ENCODE measurements around the gene ZDHHC8. TPM values are rescaled to one million over a fixed set of nuclear protein-coding genes. Genes with fewer than 3 reads are reported as not detected.

Gene ZDHHC8
- total and polyA plus RNA-seq, 2 experiments from 2014 or later: 13.0 to 18.7 TPM

GRCh38 chr22:20172141-20172613, 40.6 kb downstream of the ZDHHC8 start:
- Histone ChIP-seq H3K27ac (no peak overlapping the region), H2AFZ (no peak overlapping the region), H3K79me2 (ENCODE audit: insufficient read depth) (no peaks in the 10 kb centered on the region), H4K20me1 (ENCODE audit: insufficient read depth) (no peaks in the 10 kb centered on the region), H3K4me1 (ENCODE audit: insufficient read depth) (no peaks in the 10 kb centered on the region), H3K36me3 (ENCODE audit: low read depth) (no peaks in the 10 kb centered on the region), H3K27me3 (replicated peaks; ENCODE audit: insufficient read depth) (peaks cover 8% of the 10 kb centered on the region), H3F3A (ENCODE audit: insufficient read depth) (no peaks in the 10 kb centered on the region), H3K4me3 (no peak overlapping the region), H3K9me3 (ENCODE audit: low read depth) (no peaks in the 10 kb centered on the region), H3K4me2 (ENCODE audit: unreplicated experiment) (no peak overlapping the region), H3K9me2 (ENCODE audit: insufficient read depth) (no peaks in the 10 kb centered on the region), H3K9ac (no peak overlapping the region)
- no peak for DNase-seq
- WGBS, 2 experiments (ENCODE audit: low coverage in 1 of 2, low lambda C conversion rate in 2 of 2, missing lambda C conversion rate in 2 of 2): 61 to 62% methylated on average over 10 of the region's 10 CpGs
- TF ChIP-seq EZH2 (IDR thresholded peaks at IDR 0.05; ENCODE audit: insufficient read depth, poor library complexity, severe bottlenecking) (no peak), EZH2phosphoT487 (IDR thresholded peaks at IDR 0.05; ENCODE audit: insufficient read depth, low read depth) (no peak)
- in situ Hi-C loops (cut with MboI): no loop called here

- H3K9ac ChIP-seq: no peak overlapping the region
- in situ Hi-C loops (cut with MboI): no loop called here
- no peaks in the 10 kb centered on the region for H3K9me3 ChIP-seq (ENCODE audit: low read depth)
- H3K79me2 ChIP-seq (ENCODE audit: insufficient read depth): no peaks in the 10 kb centered on the region
- TF ChIP-seq EZH2phosphoT487 (IDR thresholded peaks at IDR 0.05; ENCODE audit: insufficient read depth, low read depth) (no peak), EZH2 (IDR thresholded peaks at IDR 0.05; ENCODE audit: insufficient read depth, poor library complexity, severe bottlenecking) (no peak)
- no peaks in the 10 kb centered on the region for H3K9me2 ChIP-seq (ENCODE audit: insufficient read depth)
- H3K36me3 ChIP-seq (ENCODE audit: low read depth): no peaks in the 10 kb centered on the region
- H3K27ac ChIP-seq: no peak overlapping the region
- DNase-seq: no peak
- 72 to 83% methylated on average over 8 to 11 of the region's 11 CpGs for WGBS, 2 experiments (ENCODE audit: low coverage in 1 of 2, low lambda C conversion rate in 2 of 2, missing lambda C conversion rate in 2 of 2)
- no peak overlapping the region for H3K4me3 ChIP-seq
- no peak overlapping the region for H3K4me2 ChIP-seq (ENCODE audit: unreplicated experiment)
- H3F3A ChIP-seq (ENCODE audit: insufficient read depth): no peaks in the 10 kb centered on the region
- peaks cover 8% of the 10 kb centered on the region for H3K27me3 ChIP-seq (replicated peaks; ENCODE audit: insufficient read depth)
- no peaks in the 10 kb centered on the region for H4K20me1 ChIP-seq (ENCODE audit: insufficient read depth)
- H2AFZ ChIP-seq: no peak overlapping the region
- no peaks in the 10 kb centered on the region for H3K4me1 ChIP-seq (ENCODE audit: insufficient read depth)
These were observed 41.6 kb downstream of the ZDHHC8 start for GRCh38 chr22:20173246-20173645.

GRCh38 chr22:20173772-20174171, 42.2 kb downstream of the ZDHHC8 start:
- H3F3A ChIP-seq (ENCODE audit: insufficient read depth): no peaks in the 10 kb centered on the region
- H3K4me3 ChIP-seq: no peak overlapping the region
- H3K9me3 ChIP-seq (ENCODE audit: low read depth): no peaks in the 10 kb centered on the region
- H4K20me1 ChIP-seq (ENCODE audit: insufficient read depth): no peaks in the 10 kb centered on the region
- peaks cover 8% of the 10 kb centered on the region for H3K27me3 ChIP-seq (replicated peaks; ENCODE audit: insufficient read depth)
- no peak for DNase-seq
- no peaks in the 10 kb centered on the region for H3K36me3 ChIP-seq (ENCODE audit: low read depth)
- no peak overlapping the region for H2AFZ ChIP-seq
- WGBS, 2 experiments (ENCODE audit: low coverage in 1 of 2, low lambda C conversion rate in 2 of 2, missing lambda C conversion rate in 2 of 2): 58 to 67% methylated on average over 10 of the region's 10 CpGs
- no peak overlapping the region for H3K4me2 ChIP-seq (ENCODE audit: unreplicated experiment)
- TF ChIP-seq EZH2phosphoT487 (IDR thresholded peaks at IDR 0.05; ENCODE audit: insufficient read depth, low read depth): no peak
- TF ChIP-seq EZH2 (IDR thresholded peaks at IDR 0.05; ENCODE audit: insufficient read depth, poor library complexity, severe bottlenecking): no peak
- H3K79me2 ChIP-seq (ENCODE audit: insufficient read depth): no peaks in the 10 kb centered on the region
- no peaks in the 10 kb centered on the region for H3K9me2 ChIP-seq (ENCODE audit: insufficient read depth)
- H3K27ac ChIP-seq: no peak overlapping the region
- in situ Hi-C loops (cut with MboI): no loop called here
- no peak overlapping the region for H3K9ac ChIP-seq
- H3K4me1 ChIP-seq (ENCODE audit: insufficient read depth): no peaks in the 10 kb centered on the region

GRCh38 chr22:20174785-20175596, 43.4 kb downstream of the ZDHHC8 start:
- Histone ChIP-seq H3K27ac (no peak overlapping the region), H3F3A (ENCODE audit: insufficient read depth) (no peaks in the 10 kb centered on the region), H3K4me1 (ENCODE audit: insufficient read depth) (no peaks in the 10 kb centered on the region), H3K9me3 (ENCODE audit: low read depth) (no peaks in the 10 kb centered on the region), H3K79me2 (ENCODE audit: insufficient read depth) (no peaks in the 10 kb centered on the region), H3K4me3 (no peak overlapping the region), H2AFZ (no peak overlapping the region), H4K20me1 (ENCODE audit: insufficient read depth) (no peaks in the 10 kb centered on the region), H3K36me3 (ENCODE audit: low read depth) (no peaks in the 10 kb centered on the region), H3K4me2 (ENCODE audit: unreplicated experiment) (no peak overlapping the region), H3K27me3 (replicated peaks; ENCODE audit: insufficient read depth) (peaks cover 8% of the 10 kb centered on the region), H3K9ac (no peak overlapping the region), H3K9me2 (ENCODE audit: insufficient read depth) (no peaks in the 10 kb centered on the region)
- in situ Hi-C loops (cut with MboI): no loop called here
- 48 to 52% methylated on average over 18 to 19 of the region's 19 CpGs for WGBS, 2 experiments (ENCODE audit: low coverage in 1 of 2, low lambda C conversion rate in 2 of 2, missing lambda C conversion rate in 2 of 2)
- no peak for TF ChIP-seq EZH2phosphoT487 (IDR thresholded peaks at IDR 0.05; ENCODE audit: insufficient read depth, low read depth)
- TF ChIP-seq EZH2 (IDR thresholded peaks at IDR 0.05; ENCODE audit: insufficient read depth, poor library complexity, severe bottlenecking): no peak
- DNase-seq: peak; percentile 25
